GM12878 (cell line): Measurements from ENCODE around the gene XDH.

Experiments used
- DPF2 ChIP-seq: fragments of 450-650 bp; IDR thresholded peaks from 2 replicates; pipeline ENCODE4 v1.6.1; 2017; ENCODE audit warnings: mild to moderate bottlenecking
- EZH2 ChIP-seq: IDR thresholded peaks from 2 replicates; pipeline ENCODE4 v1.6.1; 2012; ENCODE audit warnings: low read depth, mild to moderate bottlenecking, control low read depth, inconsistent platforms, low read length, borderline replicate concordance; ENCODE audit not compliant: control insufficient read depth
- MEF2B ChIP-seq: fragments of 450-650 bp; IDR thresholded peaks from 2 replicates; pipeline ENCODE4 v1.6.1; 2018; ENCODE audit warnings: mild to moderate bottlenecking, moderate library complexity; ENCODE audit not compliant: partially characterized antibody, poor library complexity, severe bottlenecking
- POLR2A ChIP-seq: IDR thresholded peaks from 2 replicates; pipeline ENCODE4 v1.6.1; 2011; ENCODE audit warnings: low read depth, mild to moderate bottlenecking, low read length
- SMAD1 ChIP-seq: fragments of 450-650 bp; IDR thresholded peaks from 2 replicates; pipeline ENCODE4 v1.6.1; 2018; ENCODE audit warnings: mild to moderate bottlenecking, low read depth; ENCODE audit not compliant: partially characterized antibody
- TAF1 ChIP-seq: IDR thresholded peaks from 2 replicates; pipeline ENCODE4 v1.6.1; 2011; ENCODE audit warnings: mild to moderate bottlenecking, low read depth, low read length, borderline replicate concordance
- TBL1XR1 ChIP-seq: IDR thresholded peaks from 2 replicates; pipeline ENCODE4 v1.6.1; 2012; ENCODE audit warnings: low read depth, low read length, improper control_type of control experiment
- USF1 ChIP-seq: IDR thresholded peaks from 2 replicates; pipeline ENCODE4 v1.6.1; 2011; ENCODE audit warnings: borderline replicate concordance, low read depth, mild to moderate bottlenecking, moderate library complexity, mixed read lengths, low read length; ENCODE audit not compliant: insufficient read depth; ENCODE audit errors: extremely low read length
- YY1 ChIP-seq: IDR thresholded peaks from 2 replicates; pipeline ENCODE4 v1.6.1; 2011; ENCODE audit warnings: low read depth, mild to moderate bottlenecking, low read length
- TF ChIP-seq, protein P1 (sequence below): fragments of 450-650 bp; formaldehyde crosslinking; IDR thresholded peaks from 2 replicates; pipeline ENCODE4 v1.5.0; 2022; ENCODE audit warnings: mild to moderate bottlenecking, missing genetic modification characterization
- TF ChIP-seq, protein P2 (sequence below), 3 experiments: IDR thresholded peaks in 2 of 3; conservative IDR thresholded peaks in 1 of 3; 2 replicates each; pipeline ENCODE4 v1.5.1; 2011; ENCODE audit warnings: low read depth in 3 of 3, low read length in 3 of 3, mild to moderate bottlenecking in 3 of 3, control low read depth in 2 of 3, moderate library complexity in 2 of 3, inconsistent platforms in 1 of 3, mixed read lengths in 1 of 3; ENCODE audit not compliant: control insufficient read depth in 2 of 3, insufficient read depth in 1 of 3; ENCODE audit errors: extremely low read depth in 1 of 3

DNA sequence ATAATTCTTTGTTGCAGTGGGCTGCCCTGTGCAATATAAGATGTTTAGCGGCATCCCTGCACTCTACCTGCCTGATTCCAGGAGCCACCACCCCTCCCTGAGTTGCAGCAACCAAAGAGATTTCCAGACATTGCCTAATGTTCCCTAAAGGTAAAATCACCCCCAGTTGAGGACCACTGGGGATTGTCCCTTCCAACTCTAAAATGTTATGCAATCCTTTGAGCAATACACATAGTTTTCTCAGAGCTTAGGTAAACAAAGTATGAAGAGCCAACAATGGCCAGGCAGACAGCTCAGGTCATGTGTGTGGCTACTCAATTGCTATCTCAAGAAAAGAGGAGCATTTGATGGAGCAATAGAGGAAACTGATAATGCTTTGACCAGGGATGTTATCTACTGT, 87.0 kb downstream of the XDH start:
- TF ChIP-seq SMAD1 (no peak), USF1 (no peak), TBL1XR1 (no peak), POLR2A (no peak), YY1 (no peak), EZH2 (no peak), DPF2 (no peak), TAF1 (no peak), MEF2B (no peak)
- TF ChIP-seq, protein P1, sequence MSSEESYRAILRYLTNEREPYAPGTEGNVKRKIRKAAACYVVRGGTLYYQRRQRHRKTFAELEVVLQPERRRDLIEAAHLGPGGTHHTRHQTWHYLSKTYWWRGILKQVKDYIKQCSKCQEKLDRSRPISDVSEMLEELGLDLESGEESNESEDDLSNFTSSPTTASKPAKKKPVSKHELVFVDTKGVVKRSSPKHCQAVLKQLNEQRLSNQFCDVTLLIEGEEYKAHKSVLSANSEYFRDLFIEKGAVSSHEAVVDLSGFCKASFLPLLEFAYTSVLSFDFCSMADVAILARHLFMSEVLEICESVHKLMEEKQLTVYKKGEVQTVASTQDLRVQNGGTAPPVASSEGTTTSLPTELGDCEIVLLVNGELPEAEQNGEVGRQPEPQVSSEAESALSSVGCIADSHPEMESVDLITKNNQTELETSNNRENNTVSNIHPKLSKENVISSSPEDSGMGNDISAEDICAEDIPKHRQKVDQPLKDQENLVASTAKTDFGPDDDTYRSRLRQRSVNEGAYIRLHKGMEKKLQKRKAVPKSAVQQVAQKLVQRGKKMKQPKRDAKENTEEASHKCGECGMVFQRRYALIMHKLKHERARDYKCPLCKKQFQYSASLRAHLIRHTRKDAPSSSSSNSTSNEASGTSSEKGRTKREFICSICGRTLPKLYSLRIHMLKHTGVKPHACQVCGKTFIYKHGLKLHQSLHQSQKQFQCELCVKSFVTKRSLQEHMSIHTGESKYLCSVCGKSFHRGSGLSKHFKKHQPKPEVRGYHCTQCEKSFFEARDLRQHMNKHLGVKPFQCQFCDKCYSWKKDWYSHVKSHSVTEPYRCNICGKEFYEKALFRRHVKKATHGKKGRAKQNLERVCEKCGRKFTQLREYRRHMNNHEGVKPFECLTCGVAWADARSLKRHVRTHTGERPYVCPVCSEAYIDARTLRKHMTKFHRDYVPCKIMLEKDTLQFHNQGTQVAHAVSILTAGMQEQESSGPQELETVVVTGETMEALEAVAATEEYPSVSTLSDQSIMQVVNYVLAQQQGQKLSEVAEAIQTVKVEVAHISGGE (CRISPR knock-in tag), result no peak
- TF ChIP-seq, protein P2, sequence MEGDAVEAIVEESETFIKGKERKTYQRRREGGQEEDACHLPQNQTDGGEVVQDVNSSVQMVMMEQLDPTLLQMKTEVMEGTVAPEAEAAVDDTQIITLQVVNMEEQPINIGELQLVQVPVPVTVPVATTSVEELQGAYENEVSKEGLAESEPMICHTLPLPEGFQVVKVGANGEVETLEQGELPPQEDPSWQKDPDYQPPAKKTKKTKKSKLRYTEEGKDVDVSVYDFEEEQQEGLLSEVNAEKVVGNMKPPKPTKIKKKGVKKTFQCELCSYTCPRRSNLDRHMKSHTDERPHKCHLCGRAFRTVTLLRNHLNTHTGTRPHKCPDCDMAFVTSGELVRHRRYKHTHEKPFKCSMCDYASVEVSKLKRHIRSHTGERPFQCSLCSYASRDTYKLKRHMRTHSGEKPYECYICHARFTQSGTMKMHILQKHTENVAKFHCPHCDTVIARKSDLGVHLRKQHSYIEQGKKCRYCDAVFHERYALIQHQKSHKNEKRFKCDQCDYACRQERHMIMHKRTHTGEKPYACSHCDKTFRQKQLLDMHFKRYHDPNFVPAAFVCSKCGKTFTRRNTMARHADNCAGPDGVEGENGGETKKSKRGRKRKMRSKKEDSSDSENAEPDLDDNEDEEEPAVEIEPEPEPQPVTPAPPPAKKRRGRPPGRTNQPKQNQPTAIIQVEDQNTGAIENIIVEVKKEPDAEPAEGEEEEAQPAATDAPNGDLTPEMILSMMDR (IDR thresholded peaks at IDR 0.05 in 2 of 3, conservative IDR thresholded peaks at IDR 0.05 in 1 of 3; ENCODE audit: control insufficient read depth in 2 of 3, extremely low read depth in 1 of 3, insufficient read depth in 1 of 3, low read depth in 3 of 3, low read length in 3 of 3), result no peak
